ENCODE data around the gene RSRC1.

The RSRC1 gene

GRCh38 chr3:158520433-158520832, 410.5 kb downstream of the RSRC1 start:
- peaks cover 0 to 38% (median 0%) of the 10 kb centered on the region in 4 donors for H3K4me1 ChIP-seq
- DNase-seq: no peak
- H3K4me3 ChIP-seq: no peak overlapping the region
- H3K9me3 ChIP-seq: peaks cover 0 to 8% (median 4%) of the 10 kb centered on the region in 3 donors
- intact Hi-C loops (cut with DNase I; ENCODE audit: low total_unique reads): no loop called here
- no peak overlapping the region for H3K27ac ChIP-seq
- TF ChIP-seq CTCF (IDR thresholded peaks at IDR 0.05): no peak
- no peaks in the 10 kb centered on the region for H3K27me3 ChIP-seq
- H3K36me3 ChIP-seq: no peaks in the 10 kb centered on the region

DNA sequence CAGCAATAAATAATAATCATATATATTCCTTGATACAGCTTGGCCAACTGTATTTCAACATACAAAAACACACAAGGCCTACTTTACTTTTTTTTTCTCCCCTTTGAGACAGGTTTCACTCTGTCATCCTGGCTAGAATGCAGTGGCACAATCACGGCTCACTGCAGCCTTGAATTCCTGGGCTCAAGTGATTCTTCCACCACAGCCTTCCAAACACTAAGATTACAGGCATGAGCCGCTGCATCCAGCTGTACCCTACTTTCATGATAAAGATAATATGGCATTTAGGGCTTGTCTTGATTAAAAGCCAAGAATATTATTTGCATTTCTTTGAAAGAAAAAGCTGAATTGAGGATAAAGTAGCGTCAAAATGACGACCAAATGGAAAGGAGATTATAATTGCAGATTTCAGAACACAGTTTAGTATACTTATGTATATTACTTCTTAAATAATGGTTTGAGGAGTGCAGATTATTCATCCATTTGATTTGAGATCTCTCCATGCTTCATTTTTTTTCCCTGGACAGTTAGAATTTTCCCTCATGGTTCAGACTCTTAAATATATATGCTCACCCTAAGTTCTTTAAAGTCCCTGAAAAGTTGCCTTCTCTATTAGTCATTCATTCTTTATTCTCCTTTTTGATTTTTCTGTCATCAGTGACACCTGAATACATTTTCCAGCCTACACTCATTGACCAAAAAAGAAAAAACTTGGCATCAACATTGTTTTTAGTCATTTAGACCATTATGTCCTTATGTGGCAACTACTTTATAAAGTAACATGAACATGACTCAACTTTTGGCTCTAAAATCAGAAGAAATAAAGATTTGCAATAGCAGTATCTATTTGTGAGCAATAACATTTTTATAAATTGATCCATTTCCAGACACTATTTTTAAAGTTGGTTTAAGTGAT, 412.6 kb downstream of the RSRC1 start:
- H3K27ac ChIP-seq: no peak overlapping the region
- DNase-seq: no peak
- no peaks in the 10 kb centered on the region for H3K27me3 ChIP-seq
- no peaks in the 10 kb centered on the region for H3K9me3 ChIP-seq
- H3K4me3 ChIP-seq: no peak overlapping the region
- intact Hi-C loops (cut with DNase I; ENCODE audit: low total_unique reads): no loop called here
- no peaks in the 10 kb centered on the region for H3K36me3 ChIP-seq
- TF ChIP-seq CTCF (IDR thresholded peaks at IDR 0.05): no peak
- H3K4me1 ChIP-seq: peaks cover 0 to 38% (median 0%) of the 10 kb centered on the region in 4 donors

GRCh38 chr3:158528076-158528674, 418.3 kb downstream of the RSRC1 start:
- no peak for DNase-seq
- Histone ChIP-seq H3K27ac (no peak overlapping the region), H3K4me3 (no peak overlapping the region), H3K27me3 (no peaks in the 10 kb centered on the region), H3K36me3 (no peaks in the 10 kb centered on the region), H3K4me1 (peaks cover 0 to 4% (median 0%) of the 10 kb centered on the region in 4 donors), H3K9me3 (no peaks in the 10 kb centered on the region)
- TF ChIP-seq CTCF (IDR thresholded peaks at IDR 0.05): no peak
- intact Hi-C loops (cut with DNase I; ENCODE audit: low total_unique reads): no loop called here

DNA sequence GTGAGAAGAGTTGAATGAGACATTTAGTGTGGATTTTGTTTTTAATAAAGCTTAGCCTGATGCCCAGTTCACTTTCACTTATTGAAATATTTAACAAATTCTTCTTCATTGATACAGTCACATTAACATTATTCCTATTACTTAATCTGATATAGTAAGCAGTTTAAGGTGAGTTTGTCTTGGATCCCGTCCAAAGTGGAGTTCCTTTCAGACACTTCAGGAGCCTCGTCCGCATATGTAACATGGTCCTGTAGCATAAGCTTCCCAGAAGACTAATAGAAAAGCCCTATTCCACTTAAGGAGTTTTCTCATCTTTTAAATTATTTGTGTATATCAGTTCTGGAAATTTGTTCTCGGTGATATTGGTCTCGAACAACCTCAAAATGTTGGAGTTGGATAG, 421.4 kb downstream of the RSRC1 start:
- Histone ChIP-seq H3K4me1 (no peaks in the 10 kb centered on the region), H3K27ac (no peak overlapping the region), H3K9me3 (no peaks in the 10 kb centered on the region), H3K4me3 (no peak overlapping the region), H3K36me3 (no peaks in the 10 kb centered on the region), H3K27me3 (no peaks in the 10 kb centered on the region)
- TF ChIP-seq CTCF (IDR thresholded peaks at IDR 0.05): no peak
- intact Hi-C loops (cut with DNase I; ENCODE audit: low total_unique reads): loop anchor here (10.0 kb wide), 1 partner anchor 917 kb away; no protein-coding TSS in a partner anchor
- DNase-seq: no peak

- intact Hi-C loops (cut with DNase I; ENCODE audit: low total_unique reads): loop anchor here (10.0 kb wide), 1 partner anchor 917 kb away; no protein-coding TSS in a partner anchor
- H3K4me1 ChIP-seq: no peaks in the 10 kb centered on the region
- no peak overlapping the region for H3K4me3 ChIP-seq
- no peaks in the 10 kb centered on the region for H3K27me3 ChIP-seq
- DNase-seq: no peak
- TF ChIP-seq CTCF (IDR thresholded peaks at IDR 0.05): peak; percentile 33 to 54
- H3K9me3 ChIP-seq: no peaks in the 10 kb centered on the region
- H3K27ac ChIP-seq: no peak overlapping the region
- no peaks in the 10 kb centered on the region for H3K36me3 ChIP-seq
Measured at GRCh38 chr3:158532099-158532734, 422.3 kb downstream of the RSRC1 start.
